ENCODE data around the gene CORO7.
"Not testable (repeated sequence)": the region's sequence is repeated elsewhere in the genome, so short reads cannot be mapped to it uniquely, and the experiment has no call there.

Gene CORO7

DNA sequence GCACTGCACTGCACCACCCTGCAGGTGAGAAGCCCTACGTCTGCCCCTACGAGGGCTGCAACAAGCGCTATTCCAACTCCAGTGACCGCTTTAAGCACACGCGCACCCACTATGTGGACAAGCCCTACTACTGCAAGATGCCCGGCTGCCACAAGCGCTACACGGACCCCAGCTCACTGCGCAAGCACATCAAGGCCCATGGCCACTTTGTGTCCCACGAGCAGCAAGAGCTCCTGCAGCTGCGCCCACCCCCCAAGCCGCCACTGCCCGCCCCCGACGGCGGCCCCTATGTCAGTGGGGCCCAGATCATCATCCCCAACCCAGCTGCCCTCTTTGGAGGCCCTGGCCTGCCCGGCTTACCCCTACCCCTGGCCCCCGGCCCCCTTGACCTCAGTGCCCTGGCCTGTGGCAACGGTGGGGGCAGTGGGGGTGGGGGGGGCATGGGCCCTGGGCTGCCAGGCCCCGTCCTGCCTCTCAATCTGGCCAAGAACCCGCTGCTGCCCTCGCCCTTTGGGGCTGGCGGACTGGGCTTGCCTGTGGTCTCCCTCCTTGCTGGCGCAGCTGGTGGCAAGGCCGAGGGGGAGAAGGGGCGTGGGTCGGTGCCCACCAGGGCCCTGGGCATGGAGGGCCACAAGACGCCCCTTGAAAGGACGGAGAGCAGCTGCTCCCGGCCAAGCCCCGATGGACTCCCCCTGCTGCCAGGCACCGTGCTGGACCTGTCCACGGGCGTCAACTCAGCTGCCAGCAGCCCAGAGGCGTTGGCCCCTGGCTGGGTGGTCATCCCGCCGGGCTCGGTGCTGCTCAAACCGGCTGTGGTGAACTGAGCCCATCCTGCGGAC lies 79.5 kb downstream of the CORO7 start:
- no peaks in the 10 kb centered on the region for H3K27me3 ChIP-seq (replicated peaks; ENCODE audit: control insufficient read depth, insufficient read depth, low read length)
- DNase-seq (ENCODE audit: extremely low read depth, insufficient read length): no peak
- no peak for TF ChIP-seq CTCF (IDR thresholded peaks at IDR 0.05; ENCODE audit: insufficient read depth, low read length, poor library complexity, severe bottlenecking)
- H3K4me3 ChIP-seq (replicated peaks; ENCODE audit: low read depth, low read length): no peak overlapping the region
- H3K36me3 ChIP-seq (ENCODE audit: control insufficient read depth, insufficient read depth, low read length): peaks cover 16% of the 10 kb centered on the region

DNA sequence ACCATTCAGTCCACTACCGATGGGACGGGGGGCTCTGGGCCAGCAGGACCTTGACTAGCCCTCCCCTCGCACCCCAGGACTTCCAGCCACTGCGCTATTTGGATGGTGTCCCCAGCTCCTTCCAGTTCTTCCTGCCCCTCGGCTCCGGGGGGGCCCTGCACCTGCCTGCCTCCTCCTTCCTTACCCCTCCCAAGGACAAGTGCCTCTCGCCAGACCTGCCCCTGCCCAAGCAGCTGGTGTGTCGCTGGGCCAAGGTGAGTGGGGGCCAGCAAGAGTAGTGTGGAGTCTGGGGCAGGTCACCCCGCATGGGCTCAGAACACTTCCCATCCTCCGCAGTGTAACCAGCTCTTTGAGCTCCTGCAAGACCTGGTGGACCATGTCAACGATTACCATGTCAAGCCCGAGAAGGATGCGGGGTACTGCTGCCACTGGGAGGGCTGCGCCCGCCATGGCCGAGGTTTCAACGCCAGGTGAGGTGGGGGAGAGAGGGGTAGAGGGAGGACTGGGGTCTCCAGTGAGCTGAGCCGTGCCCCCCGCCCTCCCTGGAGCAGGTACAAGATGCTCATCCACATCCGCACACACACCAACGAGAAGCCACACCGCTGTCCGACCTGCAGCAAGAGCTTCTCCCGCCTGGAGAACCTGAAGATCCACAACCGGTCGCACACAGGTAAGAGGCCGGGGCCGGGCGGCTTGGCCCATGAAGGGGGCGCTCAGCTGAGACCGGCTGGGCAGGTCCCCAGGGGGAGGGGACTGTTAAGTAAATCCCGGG lies 81.5 kb downstream of the CORO7 start:
- H3K27me3 ChIP-seq (replicated peaks; ENCODE audit: control insufficient read depth, insufficient read depth, low read length): no peaks in the 10 kb centered on the region
- H3K4me3 ChIP-seq (replicated peaks; ENCODE audit: low read depth, low read length): no peak overlapping the region
- H3K36me3 ChIP-seq (ENCODE audit: control insufficient read depth, insufficient read depth, low read length): peaks cover 7% of the 10 kb centered on the region
- no peak for DNase-seq (ENCODE audit: extremely low read depth, insufficient read length)
- no peak for TF ChIP-seq CTCF (IDR thresholded peaks at IDR 0.05; ENCODE audit: insufficient read depth, low read length, poor library complexity, severe bottlenecking)

- H3K4me3 ChIP-seq (replicated peaks; ENCODE audit: low read depth, low read length); H3K36me3 ChIP-seq (ENCODE audit: control insufficient read depth, insufficient read depth, low read length); DNase-seq (ENCODE audit: extremely low read depth, insufficient read length); H3K27me3 ChIP-seq (replicated peaks; ENCODE audit: control insufficient read depth, insufficient read depth, low read length): not testable (repeated sequence)
Observed at GRCh38 chr16:4333714-4334113, 82.7 kb downstream of the CORO7 start.

- Histone ChIP-seq H3K4me3 (replicated peaks; ENCODE audit: low read depth, low read length) (no peak overlapping the region), H3K36me3 (ENCODE audit: control insufficient read depth, insufficient read depth, low read length) (no peaks in the 10 kb centered on the region), H3K27me3 (replicated peaks; ENCODE audit: control insufficient read depth, insufficient read depth, low read length) (no peaks in the 10 kb centered on the region)
- no peak for TF ChIP-seq CTCF (IDR thresholded peaks at IDR 0.05; ENCODE audit: insufficient read depth, low read length, poor library complexity, severe bottlenecking)
- DNase-seq (ENCODE audit: extremely low read depth, insufficient read length): no peak
Observed at GRCh38 chr16:4333308-4333638, 83.1 kb downstream of the CORO7 start.

- no peak overlapping the region for H3K4me3 ChIP-seq (replicated peaks; ENCODE audit: low read depth, low read length)
- TF ChIP-seq CTCF (IDR thresholded peaks at IDR 0.05; ENCODE audit: insufficient read depth, low read length, poor library complexity, severe bottlenecking): no peak
- DNase-seq (ENCODE audit: extremely low read depth, insufficient read length): no peak
- H3K36me3 ChIP-seq (ENCODE audit: control insufficient read depth, insufficient read depth, low read length): no peaks in the 10 kb centered on the region
- H3K27me3 ChIP-seq (replicated peaks; ENCODE audit: control insufficient read depth, insufficient read depth, low read length): no peaks in the 10 kb centered on the region
Observed at GRCh38 chr16:4332623-4333307, 83.6 kb downstream of the CORO7 start.

GRCh38 chr16:4332083-4332482 lies 84.3 kb downstream of the CORO7 start:
- no peak for TF ChIP-seq CTCF (IDR thresholded peaks at IDR 0.05; ENCODE audit: insufficient read depth, low read length, poor library complexity, severe bottlenecking)
- no peak for DNase-seq (ENCODE audit: extremely low read depth, insufficient read length)
- no peak overlapping the region for H3K4me3 ChIP-seq (replicated peaks; ENCODE audit: low read depth, low read length)

More at GRCh38 chr16:4332083-4332482, 84.3 kb downstream of the CORO7 start:
- Histone ChIP-seq H3K27me3 (replicated peaks; ENCODE audit: control insufficient read depth, insufficient read depth, low read length) (no peaks in the 10 kb centered on the region), H3K36me3 (ENCODE audit: control insufficient read depth, insufficient read depth, low read length) (no peaks in the 10 kb centered on the region)

Data from GM06990 (cell line).